Activated CD4-positive, alpha-beta T cell treated with anti-CD3 and anti-CD28 coated beads for 24 hours (primary cell): Measurements from ENCODE around the gene SLC29A3.
"Not testable (repeated sequence)": the region's sequence is repeated elsewhere in the genome, so short reads cannot be mapped to it uniquely, and the experiment has no call there.

Experiments
- DNase-seq, 2 donors: peaks; one replicate each; pipeline ENCODE4 v3.0.0-alpha.2; 2020; ENCODE audit warnings: low read depth in 2 of 2

The SLC29A3 gene

DNA sequence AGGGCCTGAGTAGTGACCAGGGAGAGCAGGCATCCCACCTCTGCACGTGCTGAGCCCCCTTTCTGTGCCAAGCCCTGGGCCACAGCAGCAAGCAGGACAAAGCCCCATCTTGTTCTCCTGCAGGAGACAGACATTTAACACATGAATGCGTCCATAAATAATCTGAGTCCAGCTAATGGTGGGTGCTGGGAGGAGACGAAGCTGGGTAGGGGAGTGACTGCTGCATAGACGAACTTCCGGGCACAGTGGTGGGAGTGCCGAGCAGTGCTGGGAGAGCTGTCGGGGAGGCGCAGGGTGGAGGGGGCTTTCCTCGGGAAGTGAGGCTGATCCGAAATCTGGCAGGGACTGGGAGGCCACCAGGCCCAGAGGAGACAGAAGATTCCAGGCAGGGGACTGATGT lies 35.2 kb upstream of the SLC29A3 start:
- no peak for DNase-seq

DNA sequence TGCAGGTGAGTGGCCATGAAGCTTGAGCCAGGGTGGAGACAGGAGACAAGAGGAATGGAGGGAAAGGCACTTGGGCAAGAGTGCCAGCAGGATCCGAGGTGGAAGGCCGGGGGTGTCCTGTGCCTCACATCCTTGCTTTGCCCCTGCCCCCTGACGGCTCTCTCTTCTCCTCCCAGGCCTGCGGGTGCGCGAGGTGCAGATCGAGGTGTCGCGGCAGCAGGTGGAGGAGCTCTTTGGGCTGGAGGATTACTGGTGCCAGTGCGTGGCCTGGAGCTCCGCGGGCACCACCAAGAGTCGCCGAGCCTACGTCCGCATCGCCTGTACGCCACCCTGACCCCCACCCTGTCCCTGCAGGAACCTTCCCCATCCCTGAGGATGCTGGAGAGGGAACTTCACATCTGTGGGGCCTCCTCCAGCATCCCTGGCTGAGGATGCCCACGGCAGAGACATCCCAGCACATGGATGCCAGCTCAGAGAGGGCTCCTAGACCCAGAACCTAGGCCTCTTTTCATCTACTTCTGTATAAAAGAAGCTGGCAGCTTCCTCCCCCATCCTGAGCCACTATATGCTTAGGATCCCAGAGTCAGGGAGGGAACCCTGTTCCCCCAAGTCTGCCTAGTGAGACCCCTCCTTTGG lies 34.4 kb upstream of the SLC29A3 start:
- no peak for DNase-seq

DNA sequence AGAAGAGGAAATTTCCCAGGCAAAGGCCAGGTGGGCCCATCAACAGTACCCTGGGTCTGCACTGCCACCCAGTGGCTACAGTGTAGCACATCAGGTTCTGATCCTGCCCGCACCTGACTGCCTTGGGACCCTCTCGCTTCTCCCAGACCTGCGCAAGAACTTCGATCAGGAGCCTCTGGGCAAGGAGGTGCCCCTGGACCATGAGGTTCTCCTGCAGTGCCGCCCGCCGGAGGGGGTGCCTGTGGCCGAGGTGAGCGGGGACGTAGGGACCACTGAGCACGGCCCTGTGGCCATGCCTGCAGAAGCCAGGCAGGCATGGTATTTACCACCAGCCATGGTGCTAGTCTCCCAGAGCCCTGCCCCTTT lies 33.9 kb upstream of the SLC29A3 start:
- peak; percentile 14 to 23 for DNase-seq

DNA sequence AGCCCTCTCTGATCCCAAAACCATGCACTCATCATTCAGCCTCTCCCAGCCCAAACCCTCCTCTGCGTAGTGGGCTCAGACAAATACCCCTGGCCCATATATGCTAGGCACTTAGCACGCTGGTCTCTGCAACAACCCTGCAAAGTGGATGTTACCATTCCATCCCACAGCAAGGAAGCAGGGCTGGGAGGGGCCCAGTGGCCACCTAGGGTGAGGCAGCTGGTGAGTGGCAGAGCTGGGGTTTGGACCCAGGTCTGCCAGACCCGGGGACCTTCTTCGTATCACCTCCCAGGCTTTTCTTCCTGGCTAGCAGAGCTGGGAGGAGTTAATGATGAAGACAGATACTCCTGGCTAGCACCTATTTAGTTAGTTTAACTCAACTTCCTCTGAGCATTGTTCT lies 33.1 kb upstream of the SLC29A3 start:
- no peak for DNase-seq

DNA sequence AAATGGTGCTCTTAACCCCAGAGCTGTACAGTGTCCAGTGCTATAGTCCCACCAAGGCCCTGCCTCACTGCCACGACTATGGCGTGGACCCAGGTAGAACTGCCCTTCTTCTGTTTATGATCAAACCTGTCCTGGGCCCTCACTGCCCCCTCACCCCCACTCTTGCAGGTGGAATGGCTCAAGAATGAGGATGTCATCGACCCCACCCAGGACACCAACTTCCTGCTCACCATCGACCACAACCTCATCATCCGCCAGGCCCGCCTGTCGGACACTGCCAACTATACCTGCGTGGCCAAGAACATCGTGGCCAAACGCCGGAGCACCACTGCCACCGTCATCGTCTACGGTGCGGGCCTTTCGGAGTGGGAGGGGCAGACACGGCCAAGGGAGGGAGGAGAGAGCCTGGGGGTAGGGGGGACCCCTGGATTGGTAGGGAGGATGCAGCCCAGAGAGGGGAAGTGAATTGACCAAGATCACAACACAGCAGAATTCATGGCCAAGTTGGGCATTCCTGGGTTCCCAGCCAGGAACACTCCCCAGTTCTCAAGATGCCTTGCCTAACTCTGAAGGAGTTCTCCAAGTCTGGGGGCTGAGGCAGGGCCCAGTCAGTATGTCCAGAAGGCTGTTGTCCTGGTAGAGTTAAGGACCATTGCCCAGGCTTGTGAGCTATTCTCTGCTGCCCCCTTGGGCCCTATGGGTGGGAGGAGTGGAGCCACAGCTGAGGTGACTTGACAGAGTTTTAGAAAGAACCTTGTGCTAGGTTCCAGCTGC lies 32.4 kb upstream of the SLC29A3 start:
- no peak for DNase-seq

DNA sequence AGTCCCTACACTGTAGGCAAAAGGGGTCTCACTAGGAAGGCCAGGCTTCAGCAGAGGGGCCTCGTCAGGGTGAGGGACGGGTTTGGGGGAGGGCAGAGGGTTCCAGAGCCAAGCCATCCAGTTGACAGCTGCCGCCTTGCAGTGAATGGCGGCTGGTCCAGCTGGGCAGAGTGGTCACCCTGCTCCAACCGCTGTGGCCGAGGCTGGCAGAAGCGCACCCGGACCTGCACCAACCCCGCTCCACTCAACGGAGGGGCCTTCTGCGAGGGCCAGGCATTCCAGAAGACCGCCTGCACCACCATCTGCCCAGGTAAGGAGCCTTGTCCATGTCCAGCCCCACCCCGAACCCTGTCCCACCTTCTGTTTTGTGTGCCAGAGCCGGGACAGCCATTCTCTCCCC lies 31.6 kb upstream of the SLC29A3 start:
- DNase-seq = no peak

DNA sequence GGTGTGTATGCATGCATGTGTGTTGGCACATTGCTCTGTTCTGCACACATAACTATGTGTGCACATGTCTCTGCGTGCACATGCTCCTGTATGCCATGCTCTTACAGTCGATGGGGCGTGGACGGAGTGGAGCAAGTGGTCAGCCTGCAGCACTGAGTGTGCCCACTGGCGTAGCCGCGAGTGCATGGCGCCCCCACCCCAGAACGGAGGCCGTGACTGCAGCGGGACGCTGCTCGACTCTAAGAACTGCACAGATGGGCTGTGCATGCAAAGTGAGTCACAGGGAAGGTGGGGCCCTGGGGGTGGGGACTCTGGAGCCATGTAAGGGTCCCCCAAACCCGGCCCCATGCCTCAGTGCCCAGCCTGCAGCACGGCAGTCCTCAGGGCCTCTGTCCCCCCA lies 30.6 kb upstream of the SLC29A3 start:
- no peak for DNase-seq

DNA sequence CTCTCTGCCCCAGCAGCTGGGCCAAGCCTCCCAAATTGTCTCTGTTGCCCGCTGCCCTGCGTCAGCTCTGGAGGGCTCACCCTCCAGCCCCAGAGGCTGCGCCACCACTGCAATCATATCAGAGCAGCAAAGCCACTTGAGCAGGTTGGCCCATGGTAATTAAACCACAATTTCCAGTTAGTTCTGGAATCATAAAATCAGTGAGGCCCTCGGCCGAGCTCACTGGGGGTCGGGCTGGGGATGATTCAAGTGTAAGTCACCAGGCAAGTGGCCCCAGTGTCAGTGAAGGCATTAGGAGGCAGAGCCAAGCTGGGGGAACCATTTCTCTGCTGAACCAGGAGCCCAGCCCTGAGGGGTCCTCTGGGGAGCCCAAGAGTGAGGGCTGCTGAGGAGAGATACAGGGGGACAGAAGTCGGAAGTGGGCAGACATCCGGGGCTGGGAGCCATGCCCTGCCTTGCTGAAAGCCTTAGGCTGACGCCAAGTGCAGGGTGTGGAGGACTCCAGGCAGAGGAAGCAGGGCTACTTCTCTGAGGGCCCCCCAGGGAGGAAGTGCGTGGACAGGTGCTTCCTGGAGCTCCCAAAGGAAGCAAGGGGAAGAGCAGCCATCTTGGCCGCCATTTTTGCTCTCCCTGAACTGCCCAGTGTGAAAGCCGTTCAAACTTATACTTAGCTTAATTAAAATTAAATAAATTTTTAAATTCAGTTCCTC lies 29.5 kb upstream of the SLC29A3 start:
- no peak for DNase-seq

DNA sequence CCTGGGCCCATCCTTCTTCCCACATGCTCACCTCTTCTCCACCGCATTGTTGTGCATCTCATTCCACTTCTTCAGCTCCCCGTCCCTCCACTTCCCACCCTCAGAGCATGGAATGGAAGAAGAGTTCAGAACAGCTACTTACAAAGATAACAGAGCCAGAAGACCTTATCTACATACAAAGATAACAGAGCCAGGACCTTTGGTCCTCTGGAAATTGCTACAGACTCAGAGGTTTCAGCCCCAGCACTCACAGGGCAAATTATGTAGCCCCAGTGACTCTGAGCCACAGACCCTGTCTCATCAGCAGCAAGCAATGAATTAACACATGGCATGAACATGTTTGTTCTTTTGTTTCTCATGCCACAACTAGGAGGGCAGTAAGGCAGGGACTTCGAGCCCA lies 28.7 kb upstream of the SLC29A3 start:
- no peak for DNase-seq

DNA sequence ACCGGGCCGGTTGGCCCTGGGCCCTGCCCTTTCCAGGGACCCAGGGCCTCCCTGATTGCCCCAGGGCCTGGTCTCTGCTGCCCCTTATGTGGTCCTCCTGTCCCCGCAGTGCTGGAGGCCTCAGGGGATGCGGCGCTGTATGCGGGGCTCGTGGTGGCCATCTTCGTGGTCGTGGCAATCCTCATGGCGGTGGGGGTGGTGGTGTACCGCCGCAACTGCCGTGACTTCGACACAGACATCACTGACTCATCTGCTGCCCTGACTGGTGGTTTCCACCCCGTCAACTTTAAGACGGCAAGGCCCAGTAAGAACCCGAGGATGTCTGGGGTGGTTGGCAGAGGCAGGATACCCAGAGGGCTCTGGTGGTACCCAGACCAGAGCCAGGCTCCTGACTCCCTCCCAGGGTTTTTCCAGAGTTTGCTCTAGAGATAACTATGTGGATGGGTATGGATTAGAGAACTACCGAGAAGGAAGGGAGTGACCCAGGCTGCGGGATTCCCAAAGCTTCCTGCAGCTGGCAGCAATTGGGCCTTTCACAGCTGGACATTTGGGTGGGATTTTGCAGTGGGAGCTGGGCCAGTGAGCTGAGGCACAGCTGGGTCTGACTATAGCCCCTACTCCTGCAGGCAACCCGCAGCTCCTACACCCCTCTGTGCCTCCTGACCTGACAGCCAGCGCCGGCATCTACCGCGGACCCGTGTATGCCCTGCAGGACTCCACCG lies 28.1 kb upstream of the SLC29A3 start:
- no peak for DNase-seq

DNA sequence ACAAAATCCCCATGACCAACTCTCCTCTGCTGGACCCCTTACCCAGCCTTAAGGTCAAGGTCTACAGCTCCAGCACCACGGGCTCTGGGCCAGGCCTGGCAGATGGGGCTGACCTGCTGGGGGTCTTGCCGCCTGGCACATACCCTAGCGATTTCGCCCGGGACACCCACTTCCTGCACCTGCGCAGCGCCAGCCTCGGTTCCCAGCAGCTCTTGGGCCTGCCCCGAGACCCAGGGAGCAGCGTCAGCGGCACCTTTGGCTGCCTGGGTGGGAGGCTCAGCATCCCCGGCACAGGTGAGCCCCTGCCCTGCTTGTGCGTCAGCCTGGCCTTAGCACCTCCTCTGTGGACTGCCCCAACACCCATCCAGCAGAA lies 27.5 kb upstream of the SLC29A3 start:
- DNase-seq = no peak

DNA sequence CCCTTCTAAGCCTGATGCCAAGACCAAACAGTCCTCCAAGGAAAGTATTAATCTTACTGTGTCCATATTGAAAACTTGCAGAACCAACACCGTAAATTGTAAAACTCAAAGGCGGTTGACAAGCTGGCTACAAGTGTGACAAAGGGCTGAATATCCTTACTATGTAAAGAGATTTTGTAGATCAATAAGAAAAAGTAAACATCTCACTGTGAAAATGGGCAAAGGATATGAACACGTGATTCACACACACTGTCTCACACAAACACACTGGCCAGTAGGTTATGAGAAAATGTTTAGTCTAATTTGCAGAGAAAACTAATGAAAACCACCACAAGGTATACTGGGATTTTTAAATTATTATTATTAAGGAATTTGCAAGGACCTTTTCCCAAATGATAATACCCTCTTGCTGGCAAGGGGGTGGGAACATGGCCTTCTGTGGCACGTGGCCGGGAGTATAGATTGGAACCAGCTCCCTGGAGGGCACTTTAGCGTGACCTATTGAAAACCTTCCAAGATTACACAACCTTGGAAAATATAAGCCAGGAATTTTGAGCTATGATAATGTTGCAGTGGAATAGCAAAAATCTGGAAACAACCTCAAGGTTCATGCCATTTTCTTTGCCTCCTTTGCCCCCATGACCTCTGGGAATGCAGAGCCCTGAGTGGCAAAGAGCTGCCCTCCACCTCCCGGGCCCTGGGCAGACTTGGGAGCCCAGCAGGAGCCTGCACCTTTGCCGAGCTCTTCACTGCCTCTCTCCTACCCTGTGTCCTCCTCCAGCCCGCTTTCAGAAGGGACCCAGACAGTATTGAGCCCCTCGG lies 26.2 kb upstream of the SLC29A3 start:
- no peak for DNase-seq

DNA sequence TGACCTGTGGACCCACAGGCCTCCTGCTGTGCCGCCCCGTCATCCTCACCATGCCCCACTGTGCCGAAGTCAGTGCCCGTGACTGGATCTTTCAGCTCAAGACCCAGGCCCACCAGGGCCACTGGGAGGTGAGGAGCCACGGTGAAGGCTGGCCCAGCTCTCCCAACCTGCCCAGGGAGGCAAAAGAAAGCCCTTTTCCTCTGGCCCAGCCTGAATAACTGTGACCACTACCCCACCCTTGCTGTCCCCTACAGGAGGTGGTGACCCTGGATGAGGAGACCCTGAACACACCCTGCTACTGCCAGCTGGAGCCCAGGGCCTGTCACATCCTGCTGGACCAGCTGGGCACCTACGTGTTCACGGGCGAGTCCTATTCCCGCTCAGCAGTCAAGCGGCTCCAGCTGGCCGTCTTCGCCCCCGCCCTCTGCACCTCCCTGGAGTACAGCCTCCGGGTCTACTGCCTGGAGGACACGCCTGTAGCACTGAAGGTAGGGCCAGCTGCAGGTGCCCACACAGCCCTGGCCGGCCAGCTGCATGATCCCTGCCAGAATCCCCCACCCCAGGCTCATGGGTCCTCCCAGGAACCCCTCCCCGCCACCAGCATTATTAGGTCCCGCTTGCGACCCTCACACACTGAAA lies 25.5 kb upstream of the SLC29A3 start:
- DNase-seq = no peak

DNA sequence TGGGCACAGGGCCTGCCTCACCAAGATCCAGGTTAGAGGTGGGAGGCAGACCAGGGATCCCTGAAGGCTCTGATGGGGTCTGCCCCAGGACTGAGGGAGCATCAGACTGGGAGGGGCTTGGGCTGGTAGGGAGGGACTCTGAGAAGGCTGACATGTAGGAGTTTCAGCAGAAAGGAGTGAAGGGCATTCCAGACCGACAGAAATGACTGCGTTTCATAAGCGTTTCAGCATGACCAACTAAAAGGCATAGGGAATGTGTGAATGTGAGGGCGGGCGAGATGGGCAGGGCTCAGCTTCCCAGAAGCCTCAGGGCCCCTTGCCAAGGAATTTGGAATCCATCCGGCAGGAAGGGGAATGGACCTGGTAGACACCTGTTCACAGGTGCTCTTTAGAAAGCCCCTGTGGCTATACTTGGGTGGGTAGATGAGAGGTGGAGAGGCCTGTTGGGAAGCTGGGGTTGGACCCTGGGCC lies 24.9 kb upstream of the SLC29A3 start:
- no peak for DNase-seq

DNA sequence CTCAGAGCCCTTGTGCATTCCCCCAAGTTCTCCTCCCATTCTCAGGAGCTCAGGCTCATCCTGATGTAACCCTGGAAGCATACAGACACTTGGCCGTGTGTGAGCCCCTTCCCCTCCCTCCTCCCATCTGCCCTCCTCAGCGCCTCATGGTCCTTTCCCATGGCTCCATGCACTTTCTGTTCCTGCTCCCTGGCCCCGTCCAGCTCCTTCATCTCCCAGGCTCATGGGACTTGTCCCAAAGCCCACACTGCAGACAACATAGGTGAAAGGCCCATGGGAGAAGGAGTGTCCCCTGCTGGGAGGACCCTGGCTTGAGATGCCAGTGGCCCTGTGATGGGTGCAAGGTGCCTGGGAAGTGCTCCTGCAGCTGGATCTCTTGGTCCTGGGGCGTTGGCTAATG lies 24.2 kb upstream of the SLC29A3 start:
- no peak for DNase-seq

DNA sequence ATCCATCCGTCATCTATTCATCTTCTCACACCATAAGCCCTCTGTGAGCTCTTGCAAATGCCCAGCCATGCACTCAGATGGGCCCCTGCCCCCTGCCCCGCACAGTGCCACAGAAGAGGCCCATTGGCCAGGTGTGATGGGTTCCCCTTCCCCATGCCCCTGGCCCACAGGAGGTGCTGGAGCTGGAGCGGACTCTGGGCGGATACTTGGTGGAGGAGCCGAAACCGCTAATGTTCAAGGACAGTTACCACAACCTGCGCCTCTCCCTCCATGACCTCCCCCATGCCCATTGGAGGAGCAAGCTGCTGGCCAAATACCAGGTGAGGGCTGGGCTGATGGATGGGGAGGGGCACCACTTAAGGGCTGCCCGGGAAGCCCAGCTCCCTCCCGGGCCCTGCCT lies 23.4 kb upstream of the SLC29A3 start:
- no peak for DNase-seq

DNA sequence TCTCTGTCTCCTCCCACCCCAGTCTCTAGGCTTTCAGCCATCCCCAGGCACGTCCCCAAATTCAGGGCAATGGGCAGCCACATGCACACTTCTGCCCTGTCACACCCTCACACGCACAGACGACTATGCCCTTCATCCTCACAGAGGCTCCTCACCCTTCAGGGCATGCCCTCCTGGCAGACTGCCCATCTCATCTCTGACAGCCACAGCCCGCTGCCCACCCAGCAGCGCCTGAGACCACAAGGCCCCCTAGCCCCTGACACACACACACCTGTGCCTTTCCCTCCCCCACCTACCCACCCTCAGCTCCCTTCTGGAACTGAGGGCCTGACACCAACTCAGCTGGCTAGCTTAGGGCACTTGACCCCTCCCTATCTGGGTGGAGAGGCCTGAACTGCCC lies 23.0 kb upstream of the SLC29A3 start:
- no peak for DNase-seq

DNA sequence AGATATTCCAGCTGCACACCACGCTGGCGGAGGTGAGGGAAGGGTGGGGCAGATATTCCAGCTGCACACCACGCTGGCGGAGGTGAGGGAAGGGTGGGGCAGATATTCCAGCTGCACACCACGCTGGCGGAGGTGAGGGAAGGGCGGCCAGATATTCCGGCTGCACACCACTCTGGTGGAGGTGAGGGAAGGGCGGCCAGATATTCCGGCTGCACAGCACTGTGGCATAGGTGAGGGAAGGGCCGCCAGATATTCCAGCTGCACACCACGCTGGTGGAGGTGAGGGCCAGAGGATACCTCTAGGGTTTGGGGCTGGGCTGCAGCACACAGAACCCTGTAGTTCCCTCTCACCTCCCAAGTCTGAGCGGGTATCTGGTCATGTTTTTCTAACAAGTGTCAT lies 22.2 kb upstream of the SLC29A3 start:
- not testable (repeated sequence) for DNase-seq

DNA sequence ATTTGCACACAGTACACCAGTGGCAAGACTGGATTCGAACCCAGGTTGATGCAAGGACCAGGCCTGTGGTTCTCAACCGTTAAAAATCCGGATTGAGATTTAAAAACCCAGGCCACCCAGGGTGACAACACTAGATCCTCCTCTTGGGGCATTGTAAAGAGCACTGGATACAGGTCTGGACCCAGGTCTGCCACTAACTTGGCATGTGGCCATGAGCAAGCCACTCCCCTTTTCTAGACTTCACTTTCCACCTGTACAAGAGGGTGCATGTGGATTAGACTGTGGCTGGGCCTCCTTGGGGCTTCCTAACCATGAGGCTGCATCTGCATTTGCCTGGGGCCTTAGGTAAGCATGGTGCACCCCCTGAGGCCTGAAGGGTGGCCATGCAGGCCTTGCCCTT lies 21.7 kb upstream of the SLC29A3 start:
- no peak for DNase-seq

DNA sequence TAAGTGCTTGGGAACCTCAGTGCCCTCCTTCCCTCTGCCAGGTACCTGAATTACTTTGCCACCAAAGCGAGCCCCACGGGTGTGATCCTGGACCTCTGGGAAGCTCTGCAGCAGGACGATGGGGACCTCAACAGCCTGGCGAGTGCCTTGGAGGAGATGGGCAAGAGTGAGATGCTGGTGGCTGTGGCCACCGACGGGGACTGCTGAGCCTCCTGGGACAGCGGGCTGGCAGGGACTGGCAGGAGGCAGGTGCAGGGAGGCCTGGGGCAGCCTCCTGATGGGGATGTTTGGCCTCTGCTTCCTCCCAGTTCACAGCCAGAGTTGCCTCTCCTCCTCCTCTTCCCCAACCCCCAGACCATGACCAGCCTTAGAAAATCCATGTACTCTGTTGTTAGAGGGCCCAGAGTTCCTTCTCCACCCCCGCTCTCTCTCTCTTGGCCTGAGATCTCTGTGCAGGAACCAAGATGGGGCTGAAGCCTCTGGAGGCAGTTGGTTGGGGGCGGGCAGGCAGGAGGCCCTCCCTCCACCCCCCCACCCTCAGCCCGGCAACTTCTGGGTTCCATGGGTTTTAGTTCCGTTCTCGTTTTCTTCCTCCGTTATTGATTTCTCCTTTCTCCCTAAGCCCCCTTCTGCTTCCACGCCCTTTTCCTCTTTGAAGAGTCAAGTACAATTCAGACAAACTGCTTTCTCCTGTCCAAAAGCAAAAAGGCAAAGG lies 19.8 kb upstream of the SLC29A3 start:
- no peak for DNase-seq
